NCI-H82 treated with DMSO at 0.1 percent for 48 hours (cell line): Measurements from ENCODE around the gene FOXS1.
A peak's percentile ranks its signal among the peaks of the same experiment; 100 is the strongest.
"Not testable (repeated sequence)": the region's sequence is repeated elsewhere in the genome, so short reads cannot be mapped to it uniquely, and the experiment has no call there.

Experiments
- DNase-seq: peaks from one replicate; lab custom pipeline; 2025; ENCODE audit not compliant: unreplicated experiment; lab: John Stamatoyannopoulos, UW

Gene FOXS1

DNA sequence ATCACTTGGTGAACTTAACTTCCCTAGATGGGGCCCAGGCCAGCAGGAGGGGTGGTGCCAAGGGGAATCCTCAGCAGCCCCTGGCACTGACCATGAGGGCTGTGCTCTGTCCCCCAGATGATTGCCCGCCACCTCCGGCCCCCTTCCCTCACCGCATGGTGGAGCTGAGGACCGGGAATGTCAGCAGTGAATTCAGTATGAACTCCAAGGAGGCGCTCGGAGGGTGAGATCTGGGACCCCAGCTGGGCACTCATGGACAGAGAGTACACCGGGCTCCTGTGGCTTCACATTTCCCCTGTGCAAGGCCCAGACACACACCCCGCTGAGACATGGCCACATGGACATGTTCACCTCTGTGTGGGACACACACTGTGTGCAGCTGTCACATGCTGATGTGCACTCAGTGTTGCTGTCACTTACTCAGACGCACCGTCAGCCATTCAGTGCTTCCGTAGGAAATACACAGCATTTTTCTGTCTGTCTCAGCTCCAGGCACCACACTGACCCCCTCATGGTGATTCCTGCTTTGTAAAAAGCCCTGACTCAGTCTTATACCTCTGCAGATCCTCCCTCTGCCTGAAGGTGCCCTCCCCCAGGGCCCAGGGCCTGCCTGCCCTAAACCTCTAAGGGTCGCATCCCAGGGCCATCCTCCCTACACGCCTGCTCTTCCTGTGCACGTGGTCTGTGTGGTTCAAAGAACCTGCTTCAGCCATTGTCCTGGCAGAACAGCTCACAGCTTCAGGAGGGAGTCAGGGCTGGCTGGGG is 21.9 kb downstream of the FOXS1 start:
- no peak for DNase-seq

DNA sequence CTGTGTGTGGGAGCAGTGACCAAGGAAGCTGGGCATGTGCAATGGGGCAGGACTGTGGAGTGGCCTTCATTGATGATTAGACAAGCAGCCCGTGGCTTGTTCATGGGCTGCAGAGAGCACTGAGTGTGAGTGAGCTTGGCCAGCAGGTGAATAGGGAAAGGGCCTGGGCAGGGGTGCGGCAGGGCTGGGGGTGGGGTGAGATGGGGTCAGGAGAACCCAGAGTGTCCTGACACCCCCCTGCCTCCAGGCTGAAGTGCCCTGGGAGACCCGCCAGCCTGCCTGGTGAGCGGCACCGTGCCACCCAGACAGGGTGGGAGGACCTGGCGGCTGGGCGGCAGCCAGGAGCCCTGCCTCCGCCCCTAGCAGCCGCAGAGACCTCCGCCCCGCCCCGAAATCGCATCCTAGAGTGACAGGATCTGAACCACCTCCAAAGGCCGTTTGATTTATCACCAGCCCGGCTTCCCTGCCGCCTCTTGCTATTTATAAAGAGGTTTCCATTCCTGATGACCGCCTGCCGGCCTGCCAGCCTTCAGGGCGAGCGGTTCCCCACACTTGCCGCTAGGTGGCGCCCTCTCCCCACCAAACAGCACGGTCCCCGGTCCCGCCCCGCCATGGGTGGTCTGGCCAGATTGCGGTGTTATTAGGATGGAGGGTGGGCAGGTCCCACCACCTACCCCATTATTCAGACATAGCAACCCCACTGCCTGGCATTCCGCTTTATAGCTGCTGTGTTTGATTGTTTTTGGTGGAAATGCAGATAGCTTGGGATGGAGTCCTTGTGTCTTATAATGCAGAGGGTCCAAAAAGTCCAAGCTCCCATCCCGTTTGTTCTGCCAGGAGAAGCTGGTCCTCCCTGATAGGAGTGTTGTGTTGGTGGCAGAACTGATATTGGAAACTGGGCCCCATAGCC is 22.7 kb downstream of the FOXS1 start:
- peak; percentile 13 for DNase-seq

- no peak for DNase-seq
Observed at GRCh38 chr20:31821427-31821826, 24.0 kb downstream of the FOXS1 start.

- no peak for DNase-seq
Observed at GRCh38 chr20:31820228-31820627, 25.2 kb downstream of the FOXS1 start.

DNA sequence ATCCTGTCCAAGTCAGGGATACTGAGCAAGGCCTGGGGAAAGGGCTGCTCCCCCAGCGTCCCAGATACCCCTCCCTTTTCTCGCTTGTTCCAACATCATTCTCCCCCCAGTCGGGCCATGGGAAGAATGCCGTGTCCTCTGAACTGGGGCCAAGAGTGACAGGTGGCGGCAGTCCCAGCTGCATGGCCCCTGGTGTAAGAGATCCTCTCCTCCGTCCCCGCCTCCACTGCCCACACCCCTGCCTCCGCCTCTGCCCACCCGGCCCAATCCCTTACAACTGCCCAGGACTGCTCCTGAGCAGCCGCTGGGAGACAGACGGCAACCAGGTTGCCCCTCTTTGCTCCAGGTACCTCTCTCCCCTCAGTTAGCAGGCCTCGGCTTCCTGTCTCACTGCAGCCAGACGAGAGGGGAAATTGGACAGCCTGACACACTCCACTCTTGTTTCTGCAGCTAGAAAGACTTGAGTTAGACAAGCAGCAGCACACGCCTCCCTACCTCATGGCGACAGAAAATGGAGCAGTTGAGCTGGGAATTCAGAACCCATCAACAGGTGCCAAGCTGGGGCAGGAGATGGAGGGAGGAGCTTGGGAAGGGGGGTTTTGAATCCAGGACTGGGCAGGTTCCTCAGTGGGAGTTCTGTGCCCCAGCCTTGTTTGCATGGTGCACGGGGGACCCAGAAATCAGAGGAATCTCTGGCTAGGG is 26.2 kb downstream of the FOXS1 start, which contains the start of gene MYLK2:
Gene MYLK2 (plus strand): TSS at position 274 of the 702 bp plus-strand sequence. CDS start 225 bp downstream, at position 499.
- peak; percentile 22 for DNase-seq

GRCh38 chr20:31818376-31818908 is 27.0 kb downstream of the FOXS1 start:
- no peak for DNase-seq

- no peak for DNase-seq
Observed at GRCh38 chr20:31817461-31817860, 27.9 kb downstream of the FOXS1 start.

DNA sequence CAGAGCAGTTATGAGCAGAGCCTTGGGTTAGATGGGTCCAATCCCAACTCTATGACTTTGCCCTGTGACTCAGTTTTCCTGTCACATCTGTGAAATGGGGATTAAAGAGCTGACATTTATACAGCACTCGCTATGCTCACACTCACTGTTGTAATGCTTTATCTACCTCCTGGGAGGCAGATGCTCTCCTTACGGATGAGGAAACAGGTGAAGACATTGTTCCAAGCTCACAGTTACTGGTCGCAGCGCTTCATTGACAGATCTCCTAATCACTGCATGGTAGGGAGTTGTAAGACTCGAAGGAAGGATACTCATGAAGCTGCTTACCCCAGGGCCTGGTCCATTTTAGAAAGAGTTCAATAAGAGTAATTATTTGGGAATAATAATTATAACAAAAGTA is 29.2 kb downstream of the FOXS1 start:
- no peak for DNase-seq

GRCh38 chr20:31815408-31816188 is 29.8 kb downstream of the FOXS1 start:
- no peak for DNase-seq

GRCh38 chr20:31814142-31814541 is 31.3 kb downstream of the FOXS1 start:
- not testable (repeated sequence) for DNase-seq

DNA sequence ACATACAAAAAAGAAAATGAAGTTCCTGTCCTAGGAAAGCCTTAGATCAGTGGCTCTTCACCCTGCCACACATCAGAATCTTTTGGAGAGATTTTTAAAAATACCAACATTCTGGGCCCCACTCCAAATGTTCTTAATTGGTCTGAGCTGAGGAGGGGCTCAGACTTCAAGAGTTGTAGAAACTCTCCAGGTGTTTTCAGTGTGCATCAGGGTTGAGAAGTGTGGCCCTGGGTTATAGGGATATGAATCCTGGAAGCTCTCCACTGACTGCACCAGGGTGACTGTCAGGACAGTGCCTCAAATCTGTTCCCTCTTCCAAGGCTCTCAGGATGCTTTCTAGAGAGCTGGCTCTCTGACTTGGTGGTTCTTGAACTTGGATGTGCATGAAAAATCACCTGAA is 31.8 kb downstream of the FOXS1 start:
- DNase-seq: no peak

DNA sequence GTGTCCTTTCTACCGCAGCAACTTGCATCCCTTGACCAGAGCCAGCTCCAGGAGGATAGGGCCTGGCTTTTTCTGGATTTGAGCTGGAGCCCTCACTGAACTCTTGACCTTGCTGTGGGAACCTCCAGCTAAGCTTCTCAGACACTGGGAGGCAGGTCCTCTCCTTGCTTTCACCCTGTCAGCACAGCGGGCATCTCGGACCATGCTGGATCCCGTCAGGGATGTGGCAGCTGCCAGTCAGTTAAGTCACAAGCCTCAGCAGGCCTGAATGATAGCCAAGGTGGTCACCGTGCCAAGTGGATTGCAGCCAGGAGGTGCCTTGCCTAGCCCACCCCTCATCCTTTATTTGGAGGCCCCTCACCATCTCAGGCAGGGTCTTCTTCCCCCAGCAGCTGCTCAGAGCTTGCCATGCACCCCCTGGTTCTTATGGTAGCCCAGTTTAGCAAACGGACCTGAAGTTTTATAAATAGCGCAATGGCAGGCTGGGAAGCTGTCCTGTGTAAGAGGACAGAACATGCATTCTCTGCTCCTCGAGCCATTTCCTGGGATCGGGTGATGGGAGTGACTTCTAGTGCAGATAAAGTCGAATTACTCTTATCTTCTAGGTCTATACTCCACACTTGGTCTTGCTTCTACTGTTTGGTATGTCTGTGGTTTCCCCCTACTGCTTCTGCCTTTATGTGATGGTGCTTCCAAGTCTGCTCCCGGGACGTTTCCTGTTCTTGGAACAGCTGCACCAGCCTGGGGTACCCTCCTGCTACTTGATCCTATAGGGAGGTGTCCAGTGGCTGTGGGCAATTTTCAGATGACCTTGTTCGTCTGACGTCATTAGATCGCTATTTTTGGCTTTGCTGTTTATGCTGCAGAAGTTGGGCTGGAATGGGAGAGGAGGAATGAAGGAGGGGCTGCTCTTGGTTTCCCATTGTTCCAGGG is 33.3 kb downstream of the FOXS1 start:
- no peak for DNase-seq

DNA sequence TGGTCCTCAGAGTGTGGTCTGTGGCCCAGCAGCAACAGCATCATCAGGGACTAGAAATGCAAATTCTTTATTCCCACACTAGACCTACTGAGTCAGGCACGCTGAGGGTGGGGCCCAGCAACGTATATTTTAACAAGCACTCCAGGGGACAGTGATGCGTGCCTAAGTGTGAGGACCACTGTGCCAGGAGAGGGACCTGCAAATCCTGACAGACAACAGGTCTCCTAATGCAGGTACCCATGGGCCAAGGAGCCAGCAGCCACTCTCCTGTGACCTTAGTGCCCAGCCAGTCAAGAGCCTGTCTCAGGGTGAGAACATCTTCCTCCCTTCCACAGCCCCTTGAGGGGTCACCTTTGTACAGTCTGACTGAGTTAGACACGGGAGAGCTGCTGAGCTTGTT is 34.2 kb downstream of the FOXS1 start:
- no peak for DNase-seq

DNA sequence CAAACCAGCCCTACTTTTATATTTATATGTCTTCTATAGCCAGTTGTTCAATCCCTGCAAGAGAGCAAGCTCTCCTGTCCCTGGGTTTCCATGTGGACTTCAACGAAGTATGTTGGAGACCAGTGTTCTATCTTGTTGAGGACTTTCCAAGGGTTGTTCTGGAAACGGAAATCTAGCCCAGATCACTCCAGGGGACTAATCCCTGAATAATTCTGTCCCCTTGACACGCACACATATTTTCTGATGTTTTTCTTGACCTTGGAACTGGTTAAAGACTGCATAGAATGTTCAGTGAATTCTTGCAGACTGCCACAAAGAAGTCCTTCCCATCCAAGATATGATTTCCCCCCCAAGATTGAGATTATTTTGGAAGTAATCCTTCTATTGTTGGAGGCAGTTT is 35.7 kb downstream of the FOXS1 start:
- DNase-seq: no peak

- no peak for DNase-seq
Observed at GRCh38 chr20:31808481-31808880, 36.9 kb downstream of the FOXS1 start.

DNA sequence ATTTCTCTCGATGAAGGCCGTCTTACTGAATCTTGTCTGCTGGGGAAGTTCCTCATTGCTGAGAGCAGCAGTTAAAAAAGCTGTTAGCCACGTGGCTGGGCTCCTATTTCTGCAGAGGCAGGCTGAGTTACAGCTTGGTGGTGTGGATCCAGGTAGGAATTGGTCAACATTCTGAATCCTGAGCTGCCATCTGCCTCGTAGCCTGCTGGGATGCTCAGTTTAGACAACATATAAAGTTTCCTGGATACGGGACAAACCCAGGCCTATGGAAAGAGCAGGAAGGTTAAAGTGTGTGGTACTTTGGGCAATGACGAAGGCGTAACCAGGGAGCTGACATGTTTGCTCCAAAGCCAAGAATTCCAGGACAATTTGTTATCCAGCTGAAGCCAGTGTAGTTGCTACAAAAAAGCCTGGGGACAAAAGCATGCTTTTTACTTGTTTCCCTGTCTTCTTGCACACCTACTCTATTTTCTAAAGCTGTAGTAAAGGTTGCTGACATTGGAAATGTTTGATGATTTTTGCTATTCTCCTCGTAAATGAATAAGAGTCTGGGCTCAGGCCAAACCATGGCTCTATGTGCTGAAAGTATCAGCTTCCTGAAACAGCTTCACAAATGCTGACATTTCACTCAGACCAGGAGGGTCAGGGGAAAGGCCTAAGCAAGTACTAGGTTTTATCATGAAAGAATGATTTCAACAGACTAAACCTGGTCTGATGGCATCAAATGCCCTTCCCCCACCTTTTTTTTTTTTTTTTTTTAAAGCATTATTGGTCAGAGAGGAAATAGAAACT is 38.6 kb downstream of the FOXS1 start:
- no peak for DNase-seq

GRCh38 chr20:31803552-31804291 is 41.7 kb downstream of the FOXS1 start:
- DNase-seq: no peak

DNA sequence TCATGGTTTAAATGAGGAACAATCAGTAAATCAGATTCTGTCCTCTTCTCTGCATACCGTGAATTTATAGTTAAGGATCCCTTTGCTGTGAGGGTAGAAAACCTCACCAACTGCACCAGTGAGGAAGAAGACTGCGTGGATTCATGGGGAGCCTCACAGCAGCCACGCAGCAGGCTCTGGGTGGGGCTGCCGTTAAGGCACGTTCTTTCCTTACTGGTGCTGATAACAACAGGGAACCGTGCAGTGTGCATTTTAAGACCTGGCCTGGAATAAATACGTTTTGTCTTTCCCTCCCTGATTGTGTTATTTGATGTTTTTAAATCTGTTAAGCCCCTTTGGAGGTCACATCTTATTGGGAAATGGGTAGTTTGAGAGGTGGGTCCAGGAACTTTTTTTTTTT is 43.9 kb downstream of the FOXS1 start:
- no peak for DNase-seq
